ENCODE measurements around the gene ERC1.

Gene ERC1

GRCh38 chr12:1436981-1437380, 446.0 kb downstream of the ERC1 start:
- no peak for DNase-seq (ENCODE audit: low read depth in 2 of 2)

- DNase-seq (ENCODE audit: low read depth in 2 of 2): no peak
These were observed 448.2 kb downstream of the ERC1 start for GRCh38 chr12:1439201-1439600.

GRCh38 chr12:1439687-1440086, 448.7 kb downstream of the ERC1 start:
- no peak for DNase-seq (ENCODE audit: low read depth in 2 of 2)

- DNase-seq (ENCODE audit: low read depth in 2 of 2): no peak
These were observed 452.6 kb downstream of the ERC1 start for GRCh38 chr12:1443421-1444141.

- no peak for DNase-seq (ENCODE audit: low read depth in 2 of 2)
These were observed 453.1 kb downstream of the ERC1 start for GRCh38 chr12:1444142-1444516.

GRCh38 chr12:1445807-1446206, 454.8 kb downstream of the ERC1 start:
- no peak for DNase-seq (ENCODE audit: low read depth in 2 of 2)

- DNase-seq (ENCODE audit: low read depth in 2 of 2): no peak
These were observed 457.3 kb downstream of the ERC1 start for GRCh38 chr12:1448336-1448735.

GRCh38 chr12:1453810-1454209, 462.8 kb downstream of the ERC1 start:
- DNase-seq (ENCODE audit: low read depth in 2 of 2): no peak

GRCh38 chr12:1456885-1457284, 465.9 kb downstream of the ERC1 start:
- no peak for DNase-seq (ENCODE audit: low read depth in 2 of 2)

GRCh38 chr12:1457901-1458300, 466.9 kb downstream of the ERC1 start:
- DNase-seq (ENCODE audit: low read depth in 2 of 2): no peak

GRCh38 chr12:1459339-1459738, 468.3 kb downstream of the ERC1 start:
- no peak for DNase-seq (ENCODE audit: low read depth in 2 of 2)

- no peak for DNase-seq (ENCODE audit: low read depth in 2 of 2)
These were observed 472.3 kb downstream of the ERC1 start for GRCh38 chr12:1463073-1463905.

GRCh38 chr12:1464925-1465324, 473.9 kb downstream of the ERC1 start:
- no peak for DNase-seq (ENCODE audit: low read depth in 2 of 2)

GRCh38 chr12:1465990-1466389, 475.0 kb downstream of the ERC1 start:
- DNase-seq (ENCODE audit: low read depth in 2 of 2): no peak

- no peak for DNase-seq (ENCODE audit: low read depth in 2 of 2)
These were observed 475.6 kb downstream of the ERC1 start for GRCh38 chr12:1466481-1467154.

- no peak for DNase-seq (ENCODE audit: low read depth in 2 of 2)
These were observed 476.7 kb downstream of the ERC1 start for GRCh38 chr12:1467710-1468109.

GRCh38 chr12:1469070-1469469, 478.0 kb downstream of the ERC1 start:
- DNase-seq (ENCODE audit: low read depth in 2 of 2): no peak

- no peak for DNase-seq (ENCODE audit: low read depth in 2 of 2)
These were observed 479.0 kb downstream of the ERC1 start for GRCh38 chr12:1470051-1470450.

- DNase-seq (ENCODE audit: low read depth in 2 of 2): no peak
These were observed 480.2 kb downstream of the ERC1 start for GRCh38 chr12:1471224-1471623.

- DNase-seq (ENCODE audit: low read depth in 2 of 2): peak in 1 of 2 donors; percentile 11
These were observed 482.4 kb downstream of the ERC1 start for GRCh38 chr12:1473418-1473817.

GRCh38 chr12:1474041-1474573, 483.1 kb downstream of the ERC1 start:
- DNase-seq (ENCODE audit: low read depth in 2 of 2): peak in 1 of 2 donors; percentile 8

GRCh38 chr12:1474574-1475153, 483.6 kb downstream of the ERC1 start:
- DNase-seq (ENCODE audit: low read depth in 2 of 2): no peak
